A549 (cell line): ENCODE measurements around the gene MOB2. TPM values are rescaled to one million over a fixed set of nuclear protein-coding genes. Genes with fewer than 3 reads are reported as not detected.
"Not testable (repeated sequence)": the region's sequence is repeated elsewhere in the genome, so short reads cannot be mapped to it uniquely, and the experiment has no call there.

Experiments used
- ATAC-seq, 2 experiments: fragments of 200-7000 bp in 1 of 2; fragments of >200 bp in 1 of 2; cut with Nextera tagmentation in 1 of 2; cut with Tn5 transposase in 1 of 2; 3 replicates each; pipeline versions ENCODE4 v1.8.0 to v1.9.1; 2018 to 2020; ENCODE audit warnings: mild to moderate bottlenecking in 1 of 2, moderate library complexity in 1 of 2
- CTCF ChIA-PET: fragments of 300-600 bp; sonication (Branson Sonifier 250); formaldehyde crosslinking; extraction: SDS; loops from one replicate; lab custom pipeline; 2021; ENCODE audit warnings: antibody characterized with exemption, inconsistent platforms; lab: Yijun Ruan, JAX
- POLR2A ChIA-PET: fragments of 350-600 bp; formaldehyde crosslinking; extraction: SDS; loops from one replicate; lab custom pipeline; 2021; ENCODE audit warnings: antibody characterized with exemption, inconsistent platforms; lab: Yijun Ruan, JAX
- DNase-seq, 2 experiments: peaks; one replicate each; pipeline versions ENCODE4 v3.0.0 to v3.0.0-alpha.2; 2011 to 2016; ENCODE audit warnings: low read depth in 1 of 2, low spot score in 1 of 2
- FAIRE-seq: peaks from 2 replicates; lab custom pipeline; 2011; peaks lifted over from hg19 to GRCh38; lab: Jason Lieb, UNC
- H3K27ac ChIP-seq, 2 experiments: fragments of >200 bp; sonication (Bioruptor Twin); formaldehyde crosslinking; 3 replicates each; pipeline ENCODE4 v1.5.1; 2016 to 2017
- H3K4me1 ChIP-seq: fragments of >200 bp; sonication (Bioruptor Twin); formaldehyde crosslinking; 3 replicates; pipeline ENCODE4 v1.6.1; 2016
- H3K4me2 ChIP-seq: fragments of >200 bp; sonication (Bioruptor Twin); formaldehyde crosslinking; 3 replicates; pipeline ENCODE4 v1.6.1; 2016
- H3K4me3 ChIP-seq: fragments of >200 bp; sonication (Bioruptor Twin); formaldehyde crosslinking; 3 replicates; pipeline ENCODE4 v1.5.1; 2016
- H3K9me3 ChIP-seq: fragments of >200 bp; sonication (Bioruptor Twin); formaldehyde crosslinking; 3 replicates; pipeline ENCODE4 v1.6.1; 2016
- ATOH8 ChIP-seq: fragments of 250-450 bp; sonication (Bioruptor Pico); IDR thresholded peaks from 2 replicates; pipeline ENCODE4 v1.5.0; 2020; ENCODE audit warnings: low read depth, mild to moderate bottlenecking, moderate library complexity
- CBX8 ChIP-seq: fragments of 200-600 bp; sonication (generic); IDR thresholded peaks from 2 replicates; pipeline ENCODE4 v1.6.1; 2016
- CEBPB ChIP-seq, 2 experiments: fragments of >200 bp in 1 of 2; sonication (Bioruptor Twin) in 1 of 2; formaldehyde crosslinking in 1 of 2; IDR thresholded peaks; 2 replicates each; pipeline ENCODE4 v1.6.1; 2012 to 2016
- ELK1 ChIP-seq: fragments of 150-350 bp; IDR thresholded peaks from 2 replicates; pipeline ENCODE4 v1.6.1; 2014; ENCODE audit warnings: low read depth, mild to moderate bottlenecking, low read length
- ESRRA ChIP-seq: fragments of 150-350 bp; IDR thresholded peaks from 2 replicates; pipeline ENCODE4 v1.6.1; 2014; ENCODE audit warnings: mild to moderate bottlenecking, low read length, borderline replicate concordance
- FOXS1 ChIP-seq: fragments of 250-450 bp; sonication (Bioruptor Pico); IDR thresholded peaks from 2 replicates; pipeline ENCODE4 v1.5.0; 2020; ENCODE audit warnings: mild to moderate bottlenecking, moderate library complexity
- HES2 ChIP-seq: fragments of >200 bp; sonication (Bioruptor Twin); formaldehyde crosslinking; IDR thresholded peaks from 2 replicates; pipeline ENCODE4 v1.6.1; 2016
- HMGXB4 ChIP-seq: fragments of 250-450 bp; sonication (Bioruptor Pico); IDR thresholded peaks from 2 replicates; pipeline ENCODE4 v1.5.0; 2021; ENCODE audit warnings: mild to moderate bottlenecking, moderate library complexity, borderline replicate concordance
- HOXB13 ChIP-seq: fragments of 250-450 bp; sonication (Bioruptor Pico); IDR thresholded peaks from 2 replicates; pipeline ENCODE4 v1.5.0; 2020; ENCODE audit warnings: low read depth, mild to moderate bottlenecking, moderate library complexity
- JUN ChIP-seq, 2 experiments: fragments of >200 bp; sonication (Bioruptor Twin); formaldehyde crosslinking; IDR thresholded peaks; 2 replicates in 1 of 2; 3 replicates in 1 of 2; pipeline ENCODE4 v1.6.1; 2016 to 2017
- KDM1A ChIP-seq: fragments of 200-600 bp; sonication (generic); IDR thresholded peaks from 2 replicates; pipeline ENCODE4 v1.6.1; 2016; ENCODE audit warnings: low read depth, mild to moderate bottlenecking
- MAFK ChIP-seq: fragments of 450-650 bp; IDR thresholded peaks from 2 replicates; pipeline ENCODE4 v1.6.1; 2014; ENCODE audit not compliant: partially characterized antibody
- MYC ChIP-seq: IDR thresholded peaks from 2 replicates; pipeline ENCODE4 v1.6.1; 2012; ENCODE audit warnings: mild to moderate bottlenecking, inconsistent platforms, low read length, improper control_type of control experiment, borderline replicate concordance
- PHF8 ChIP-seq: fragments of 200-600 bp; sonication (generic); IDR thresholded peaks from 2 replicates; pipeline ENCODE4 v1.6.1; 2016; ENCODE audit warnings: low read depth, mild to moderate bottlenecking, antibody characterized with exemption, moderate library complexity, borderline replicate concordance
- RAD21 ChIP-seq, 2 experiments: fragments of >200 bp in 1 of 2; sonication (Bioruptor Twin) in 1 of 2; formaldehyde crosslinking in 1 of 2; IDR thresholded peaks in 1 of 2; conservative IDR thresholded peaks in 1 of 2; 2 replicates in 1 of 2; 3 replicates in 1 of 2; pipeline ENCODE4 v1.6.1; 2012 to 2018; ENCODE audit warnings: inconsistent platforms in 1 of 2
- RFX5 ChIP-seq: fragments of 450-650 bp; IDR thresholded peaks from 2 replicates; pipeline ENCODE4 v1.7.1; 2014; ENCODE audit warnings: antibody characterized with exemption, mild to moderate bottlenecking, moderate library complexity
- RNF2 ChIP-seq: fragments of 200-600 bp; sonication (generic); IDR thresholded peaks from 2 replicates; pipeline ENCODE4 v1.6.1; 2016; ENCODE audit warnings: low read depth, mild to moderate bottlenecking, antibody characterized with exemption, moderate library complexity, borderline replicate concordance
- SREBF2 ChIP-seq: fragments of 450-650 bp; IDR thresholded peaks from 2 replicates; pipeline ENCODE4 v1.6.1; 2014; ENCODE audit warnings: mild to moderate bottlenecking, moderate library complexity
- TFCP2L1 ChIP-seq: fragments of 250-450 bp; sonication (Bioruptor Pico); IDR thresholded peaks from 2 replicates; pipeline ENCODE4 v1.5.0; 2021; ENCODE audit warnings: mild to moderate bottlenecking
- USF2 ChIP-seq: fragments of 450-650 bp; IDR thresholded peaks from 2 replicates; pipeline ENCODE4 v1.6.1; 2014; ENCODE audit warnings: antibody characterized with exemption
- ZFP36 ChIP-seq: fragments of 450-650 bp; IDR thresholded peaks from 2 replicates; pipeline ENCODE4 v1.6.1; 2014; ENCODE audit warnings: borderline replicate concordance; ENCODE audit not compliant: partially characterized antibody
- ZNF302 ChIP-seq: fragments of 250-450 bp; sonication (Bioruptor Pico); IDR thresholded peaks from 2 replicates; pipeline ENCODE4 v1.9.0; 2021; ENCODE audit warnings: inconsistent platforms, mild to moderate bottlenecking, moderate library complexity
- WGBS: methylation state at CpG from one replicate; pipeline ENCODE4 v1.1.6; 2017; ENCODE audit errors: missing lambda C conversion rate; 5-methylcytosine and 5-hydroxymethylcytosine counted together
- polyA plus RNA-seq, 4 experiments: library from polyadenylated mRNA; depleted of rRNA in 3 of 4; stranded (reverse); fragments of >200 nt; fragmentation: RNase III in 1 of 4; extraction: RNeasy Plus Mini Kit Qiagen cat#74134 plus additional on column Dnase treatment in 1 of 4; gene quantifications; 2 replicates in 3 of 4; 3 replicates in 1 of 4; pipeline ENCODE4 v1.2.3, GENCODE V29; 2011 to 2017

The MOB2 gene
- polyA plus RNA-seq, 2 of the 4 experiments (the other 2 are of a cell fraction): 25.4 to 38.2 TPM

GRCh38 chr11:1514336-1515061, 27.9 kb upstream of the MOB2 start (continued):
- TF ChIP-seq FOXS1 (CRISPR knock-in tag) (no peak), MYC (no peak), JUN (IDR thresholded peaks at IDR 0.05) (no peak), TFCP2L1 (CRISPR knock-in tag) (no peak), ATOH8 (CRISPR knock-in tag) (no peak), ESRRA (no peak), MAFK (no peak), ZFP36 (no peak)

- FAIRE-seq (no peak), ATAC-seq (no peak), DNase-seq (no peak)
- TF ChIP-seq SREBF2 (no peak), ELK1 (no peak), CEBPB (IDR thresholded peaks at IDR 0.05) (no peak), USF2 (no peak), CBX8 (no peak), HMGXB4 (no peak), KDM1A (no peak), RAD21 (conservative IDR thresholded peaks at IDR 0.05 in 1 of 2, IDR thresholded peaks at IDR 0.05 in 1 of 2) (no peak), RNF2 (no peak), HOXB13 (no peak), RFX5 (no peak), PHF8 (no peak), HES2 (no peak), ZNF302 (no peak), JUN (IDR thresholded peaks at IDR 0.05) (no peak)
- WGBS: 82% methylated on average over 22 of the region's 23 CpGs
- Histone ChIP-seq H3K4me3 (no peak overlapping the region), H3K9me3 (no peaks in the 10 kb centered on the region), H3K27ac (no peak overlapping the region), H3K4me1 (peaks cover 7% of the 10 kb centered on the region; the same call in 1 of the 3 replicates), H3K4me2 (no peak overlapping the region)
- ChIA-PET CTCF (interaction anchor here (1.0 to 3.4 kb wide), 12 partner anchors 10 to 401 kb away, joined by 3 to 58 read pairs (median 8); no protein-coding TSS in a partner anchor), POLR2A (no interaction called here)
Observed at GRCh38 chr11:1513326-1514296, 27.0 kb upstream of the MOB2 start.

GRCh38 chr11:1512531-1513258, 26.1 kb upstream of the MOB2 start:
- ATAC-seq, FAIRE-seq, H3K9me3 ChIP-seq, H3K4me2 ChIP-seq, H3K4me3 ChIP-seq, H3K27ac ChIP-seq, H3K4me1 ChIP-seq, POLR2A ChIA-PET: not testable (repeated sequence)
- 88% methylated on average over 5 of the region's 9 CpGs for WGBS
- CTCF ChIA-PET: interaction anchor here (1.8 kb wide), 1 partner anchor 34 kb away, joined by 6 read pairs; no protein-coding TSS in a partner anchor
- DNase-seq: peak in 1 of 2 experiments; percentile 24
